Measurements from ENCODE around the gene CARNS1.

- TF ChIP-seq EZH2 (IDR thresholded peaks at IDR 0.05; ENCODE audit: low read length, missing control alignments): no peak
- no peak for TF ChIP-seq CTCF (conservative IDR thresholded peaks at IDR 0.05 in 1 of 2, IDR thresholded peaks at IDR 0.05 in 1 of 2; ENCODE audit: low read depth in 1 of 2, low read length in 2 of 2)
These were observed 10.8 kb upstream of the CARNS1 start for GRCh38 chr11:67404515-67405195.

Measured in fibroblast of lung (primary cell).